Measurements from ENCODE around the gene ERC2.

The ERC2 gene

DNA sequence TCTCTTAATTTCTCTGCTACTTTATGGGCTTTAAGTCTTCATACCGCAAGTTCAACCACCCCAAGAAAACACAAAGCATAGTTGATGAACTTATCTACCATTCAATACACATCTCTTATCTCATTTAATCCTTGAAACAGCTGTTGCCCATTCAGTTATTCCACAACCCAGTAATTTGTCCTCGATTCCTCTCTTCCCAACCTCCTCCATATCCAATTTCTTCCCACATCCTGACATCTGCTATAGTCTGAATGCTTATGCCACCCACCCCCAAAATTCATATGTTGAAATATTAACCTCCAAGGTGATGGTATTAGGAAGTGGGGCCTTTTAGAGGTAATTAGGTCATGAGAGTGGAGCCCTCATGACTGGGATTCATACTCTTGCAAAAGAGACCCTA, 345.4 kb downstream of the ERC2 start:
- H3K4me3 Mint-ChIP-seq, result no peak overlapping the region
- H3K27me3 Mint-ChIP-seq, result peaks cover 4% of the 10 kb centered on the region
- no peak overlapping the region for H3K27ac Mint-ChIP-seq
- no peak for DNase-seq
- H3K36me3 Mint-ChIP-seq (ENCODE audit: low read depth), result no peaks in the 10 kb centered on the region
- no peaks in the 10 kb centered on the region for H3K4me1 Mint-ChIP-seq (ENCODE audit: low read depth)
- H3K9me3 Mint-ChIP-seq, result no peaks in the 10 kb centered on the region

DNA sequence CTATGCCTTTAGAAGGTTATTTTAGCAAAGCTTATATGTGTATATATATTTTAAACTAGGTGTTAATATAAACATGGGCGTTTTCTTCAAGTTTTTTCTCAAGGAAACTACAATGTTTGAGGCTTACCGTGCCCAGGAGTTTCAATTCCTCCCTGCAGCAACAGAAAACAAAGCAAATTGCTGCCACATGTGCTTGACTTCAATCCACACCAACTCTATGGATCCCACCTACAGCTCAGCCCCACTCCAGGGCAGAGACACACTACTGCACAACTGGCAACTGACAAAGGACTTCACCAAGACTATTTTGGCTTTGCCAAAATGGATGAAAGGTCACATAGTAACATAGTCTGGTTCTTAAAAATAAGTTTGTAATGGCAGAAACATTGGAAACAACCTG, 346.6 kb downstream of the ERC2 start:
- Mint-ChIP-seq H3K4me1 (ENCODE audit: low read depth) (no peaks in the 10 kb centered on the region), H3K36me3 (ENCODE audit: low read depth) (no peaks in the 10 kb centered on the region), H3K27me3 (peaks cover 4% of the 10 kb centered on the region), H3K27ac (no peak overlapping the region), H3K9me3 (no peaks in the 10 kb centered on the region), H3K4me3 (no peak overlapping the region)
- DNase-seq, result no peak

DNA sequence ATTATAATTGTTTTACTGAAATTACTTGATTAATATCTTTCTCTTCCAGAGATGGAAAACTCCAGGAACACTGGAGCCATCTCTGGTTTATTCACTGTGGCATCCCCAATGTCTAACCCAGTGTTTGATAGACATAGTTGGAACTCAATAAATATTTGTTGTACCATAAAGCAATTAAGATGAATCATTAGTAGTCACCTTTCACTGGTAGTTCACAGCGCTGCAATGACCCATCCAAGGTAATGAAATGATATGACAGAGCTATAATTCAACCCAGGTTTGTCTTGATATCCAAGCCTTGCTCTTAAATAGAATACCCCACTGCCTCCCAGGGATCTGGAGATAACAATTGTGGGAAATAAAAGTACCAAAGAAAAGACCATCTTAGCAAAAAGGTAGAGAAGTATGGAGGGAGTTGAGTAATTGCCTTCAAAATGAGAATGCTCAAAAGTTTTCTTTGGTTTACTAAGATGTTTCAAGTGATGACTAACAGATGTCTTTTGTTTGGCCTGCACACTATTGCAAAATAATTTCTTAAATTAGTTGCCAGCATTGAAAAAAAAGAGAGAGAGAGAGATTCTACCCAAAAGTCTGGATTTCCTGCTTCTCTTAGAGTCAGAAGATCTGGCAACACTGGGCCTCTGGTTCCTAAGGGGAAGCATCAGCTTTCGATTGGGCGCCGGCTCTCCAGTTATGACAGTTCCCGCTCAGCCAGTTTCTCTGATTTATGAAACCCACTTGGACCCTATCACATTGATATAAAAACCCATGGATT, 348.5 kb downstream of the ERC2 start:
- H3K36me3 Mint-ChIP-seq (ENCODE audit: low read depth), result no peaks in the 10 kb centered on the region
- peaks cover 4% of the 10 kb centered on the region for H3K27me3 Mint-ChIP-seq
- no peak for DNase-seq
- no peak overlapping the region for H3K4me3 Mint-ChIP-seq
- no peak overlapping the region for H3K27ac Mint-ChIP-seq
- H3K4me1 Mint-ChIP-seq (ENCODE audit: low read depth), result no peaks in the 10 kb centered on the region
- no peaks in the 10 kb centered on the region for H3K9me3 Mint-ChIP-seq

DNA sequence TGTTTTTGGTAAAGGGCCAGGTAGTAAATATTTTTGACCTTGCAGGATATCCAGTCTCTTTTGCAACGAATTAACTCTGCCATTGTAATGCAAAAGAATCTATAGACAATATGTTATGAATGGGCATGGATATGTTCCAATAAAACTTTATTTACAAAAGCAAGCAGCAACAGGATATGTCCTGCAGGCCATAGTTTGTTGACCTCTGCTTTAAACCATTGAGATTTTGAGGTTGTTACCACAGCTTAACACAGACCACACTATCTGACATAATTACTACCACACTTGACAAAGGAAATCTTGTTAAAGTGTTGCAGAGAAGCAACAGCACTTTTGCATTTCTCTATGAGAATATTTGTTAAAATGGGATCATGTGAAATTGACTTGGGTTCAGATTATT, 349.3 kb downstream of the ERC2 start:
- Mint-ChIP-seq H3K36me3 (ENCODE audit: low read depth) (no peaks in the 10 kb centered on the region), H3K27me3 (peaks cover 4% of the 10 kb centered on the region), H3K4me3 (no peak overlapping the region), H3K4me1 (ENCODE audit: low read depth) (no peaks in the 10 kb centered on the region), H3K9me3 (no peaks in the 10 kb centered on the region), H3K27ac (no peak overlapping the region)
- DNase-seq, result no peak

DNA sequence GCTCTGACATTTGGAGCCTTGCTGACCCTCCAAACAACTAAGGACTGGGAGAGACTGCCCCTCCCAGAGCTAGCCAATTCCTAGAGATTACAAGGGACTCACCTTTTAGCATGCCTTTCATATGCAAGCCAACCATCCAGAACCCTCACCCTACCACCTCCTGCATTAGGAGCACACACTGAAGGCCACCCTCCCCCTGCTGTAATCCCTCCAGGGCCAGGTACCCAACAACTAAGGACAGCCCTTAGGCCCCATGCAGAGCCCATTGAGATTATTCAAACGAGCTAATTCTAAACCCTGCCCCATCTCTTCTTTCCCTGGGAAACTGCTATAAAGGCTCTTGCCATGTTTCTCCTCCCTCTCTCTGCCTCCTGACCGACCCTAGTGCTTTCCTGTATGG, 352.6 kb downstream of the ERC2 start:
- no peak overlapping the region for H3K27ac Mint-ChIP-seq
- H3K9me3 Mint-ChIP-seq, result no peaks in the 10 kb centered on the region
- no peaks in the 10 kb centered on the region for H3K4me1 Mint-ChIP-seq (ENCODE audit: low read depth)
- DNase-seq, result no peak
- H3K27me3 Mint-ChIP-seq, result no peaks in the 10 kb centered on the region
- H3K36me3 Mint-ChIP-seq (ENCODE audit: low read depth), result no peaks in the 10 kb centered on the region
- no peak overlapping the region for H3K4me3 Mint-ChIP-seq

DNA sequence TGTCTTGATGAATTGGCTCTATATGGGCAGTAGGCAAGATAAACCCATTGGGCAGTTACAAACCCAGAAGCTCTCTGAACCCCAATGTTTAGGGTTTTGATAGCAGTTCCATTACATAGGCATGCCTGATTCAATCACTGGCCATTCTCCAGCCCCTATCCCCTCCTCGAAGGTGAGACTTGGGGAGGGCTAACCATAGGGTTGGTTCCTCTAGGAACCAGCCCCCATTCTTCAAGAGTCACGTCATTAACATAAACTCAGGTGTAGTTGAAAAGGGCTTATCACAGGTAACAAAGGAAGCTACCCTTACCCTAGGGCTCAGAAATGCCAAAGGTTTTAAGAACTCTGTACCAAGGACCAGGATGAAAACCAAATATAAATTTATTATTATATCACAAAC, 353.1 kb downstream of the ERC2 start:
- Mint-ChIP-seq H3K4me1 (ENCODE audit: low read depth) (no peaks in the 10 kb centered on the region), H3K27ac (no peak overlapping the region), H3K4me3 (no peak overlapping the region), H3K36me3 (ENCODE audit: low read depth) (no peaks in the 10 kb centered on the region), H3K9me3 (no peaks in the 10 kb centered on the region), H3K27me3 (no peaks in the 10 kb centered on the region)
- no peak for DNase-seq

DNA sequence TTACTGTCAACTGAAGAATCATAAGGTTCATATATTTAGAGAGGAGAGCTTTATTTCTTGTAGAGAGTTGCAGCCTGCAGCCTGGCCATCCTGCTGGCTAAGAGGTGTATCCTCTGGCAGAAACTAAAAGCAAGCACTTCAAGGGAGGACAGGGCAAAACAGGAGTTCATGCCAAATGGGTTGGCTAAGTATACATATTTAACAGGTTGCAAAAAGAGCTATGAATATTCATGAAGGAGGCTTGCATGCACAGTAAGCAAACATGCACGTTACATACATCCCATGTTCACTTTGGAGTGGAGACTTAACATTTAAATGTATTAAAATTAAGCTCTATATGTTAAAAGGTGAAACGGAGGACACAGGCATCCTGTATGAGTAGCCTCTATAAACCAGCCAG, 354.4 kb downstream of the ERC2 start:
- no peaks in the 10 kb centered on the region for H3K27me3 Mint-ChIP-seq

DNA sequence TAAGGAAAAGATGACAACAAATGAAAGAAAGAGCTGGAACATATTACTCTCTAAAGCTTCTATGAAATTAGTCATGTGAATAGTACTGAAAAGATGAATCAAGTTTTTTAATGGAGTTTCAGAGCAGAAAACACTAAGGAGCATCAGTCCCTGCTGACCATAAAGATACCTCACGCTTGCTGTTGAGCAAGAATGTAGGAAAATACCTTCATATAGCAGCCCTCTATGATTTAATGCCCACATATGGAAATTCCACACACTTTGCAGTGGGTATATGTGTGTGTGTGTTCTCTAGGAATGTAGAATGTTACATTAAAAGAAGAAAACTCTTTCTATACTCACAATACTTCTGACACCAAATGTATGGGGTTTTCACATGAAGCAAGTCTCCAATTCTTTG, 355.0 kb downstream of the ERC2 start:
- Mint-ChIP-seq H3K27ac (no peak overlapping the region), H3K4me3 (no peak overlapping the region), H3K9me3 (no peaks in the 10 kb centered on the region), H3K4me1 (ENCODE audit: low read depth) (no peaks in the 10 kb centered on the region), H3K36me3 (ENCODE audit: low read depth) (no peaks in the 10 kb centered on the region), H3K27me3 (no peaks in the 10 kb centered on the region)
- DNase-seq, result no peak

More for the DNA sequence above, 354.4 kb downstream of the ERC2 start:
- Mint-ChIP-seq H3K4me1 (ENCODE audit: low read depth) (no peaks in the 10 kb centered on the region), H3K27ac (no peak overlapping the region), H3K9me3 (no peaks in the 10 kb centered on the region), H3K4me3 (no peak overlapping the region), H3K36me3 (ENCODE audit: low read depth) (no peaks in the 10 kb centered on the region)
- DNase-seq, result no peak

DNA sequence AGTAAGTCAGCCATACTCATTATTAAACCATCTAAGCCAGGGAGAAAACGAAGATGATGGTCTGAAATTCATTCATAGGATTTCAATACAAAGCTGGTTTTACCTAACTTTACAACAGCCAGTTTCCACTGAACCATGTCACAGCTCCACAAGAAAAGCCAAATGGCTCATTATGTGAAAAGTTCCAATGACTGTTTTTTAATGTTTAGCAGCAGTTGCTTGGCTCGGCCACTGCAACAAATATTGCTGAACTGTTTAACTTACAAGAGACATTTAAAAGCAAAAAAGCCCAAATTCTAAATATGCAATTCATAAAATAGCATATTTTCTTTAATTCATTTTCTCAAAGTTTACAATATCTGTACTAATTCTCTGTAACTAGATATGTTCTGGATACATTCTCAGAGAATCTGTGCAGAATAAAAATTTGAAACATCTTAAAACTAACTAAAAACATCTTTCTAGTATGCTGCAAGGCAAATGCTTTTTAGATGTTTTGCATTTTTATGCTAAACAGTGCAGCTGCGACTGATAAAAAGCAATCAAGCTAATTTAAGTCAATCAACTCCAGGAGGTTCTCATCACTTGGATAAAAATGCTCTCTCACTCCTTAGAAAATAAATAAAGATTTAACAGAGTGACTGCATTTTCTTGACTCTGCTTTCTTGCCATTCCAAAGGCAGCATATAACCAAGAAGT, 356.5 kb downstream of the ERC2 start:
- Mint-ChIP-seq H3K27me3 (no peaks in the 10 kb centered on the region), H3K27ac (no peak overlapping the region), H3K4me1 (ENCODE audit: low read depth) (no peaks in the 10 kb centered on the region), H3K36me3 (ENCODE audit: low read depth) (no peaks in the 10 kb centered on the region), H3K9me3 (no peaks in the 10 kb centered on the region), H3K4me3 (no peak overlapping the region)
- DNase-seq, result no peak

DNA sequence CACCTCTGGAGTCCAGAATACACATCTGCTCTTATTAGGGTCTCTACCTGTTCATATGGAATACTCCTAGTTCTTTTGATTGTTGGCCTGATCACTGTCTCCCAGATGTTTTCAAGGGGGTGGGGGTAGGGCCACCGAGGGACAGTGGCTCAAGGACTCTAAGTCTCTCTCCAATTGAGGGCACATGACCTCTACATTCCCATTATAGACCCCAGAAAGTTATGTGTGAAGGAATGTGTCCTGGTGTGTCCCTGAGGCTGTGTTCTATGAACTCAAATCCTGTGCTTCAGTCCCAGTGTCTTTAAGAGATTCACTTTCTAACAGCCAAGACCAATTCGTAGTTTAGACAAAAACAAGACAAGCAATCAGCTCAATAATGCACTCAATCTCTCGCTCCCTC, 357.4 kb downstream of the ERC2 start:
- Mint-ChIP-seq H3K36me3 (ENCODE audit: low read depth) (no peaks in the 10 kb centered on the region), H3K27ac (no peak overlapping the region), H3K4me3 (no peak overlapping the region), H3K27me3 (no peaks in the 10 kb centered on the region), H3K9me3 (no peaks in the 10 kb centered on the region), H3K4me1 (ENCODE audit: low read depth) (no peaks in the 10 kb centered on the region)
- DNase-seq, result no peak

DNA sequence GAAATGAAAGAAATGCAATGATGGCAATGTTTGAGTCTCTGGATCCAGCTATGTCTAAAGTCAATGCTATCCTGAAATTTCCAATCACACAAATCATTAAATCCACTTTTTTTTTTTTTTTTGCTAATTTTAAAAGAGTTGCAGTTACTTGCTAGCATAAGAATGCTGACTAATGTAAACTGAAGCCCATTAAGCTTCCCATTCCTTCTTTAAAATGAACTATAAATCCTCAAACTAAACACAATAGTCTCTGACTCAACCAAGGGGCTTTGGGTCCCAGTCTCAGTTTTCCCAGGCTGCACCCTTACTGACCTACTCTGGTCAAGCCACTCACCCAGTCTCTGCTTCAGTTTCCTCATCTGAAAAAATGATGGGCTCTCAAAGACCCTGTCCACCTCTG, 361.1 kb downstream of the ERC2 start:
- H3K4me3 Mint-ChIP-seq, result no peak overlapping the region
- no peaks in the 10 kb centered on the region for H3K9me3 Mint-ChIP-seq
- H3K36me3 Mint-ChIP-seq (ENCODE audit: low read depth), result no peaks in the 10 kb centered on the region
- DNase-seq, result no peak
- H3K27ac Mint-ChIP-seq, result no peak overlapping the region
- H3K27me3 Mint-ChIP-seq, result peaks cover 4% of the 10 kb centered on the region
- no peaks in the 10 kb centered on the region for H3K4me1 Mint-ChIP-seq (ENCODE audit: low read depth)

DNA sequence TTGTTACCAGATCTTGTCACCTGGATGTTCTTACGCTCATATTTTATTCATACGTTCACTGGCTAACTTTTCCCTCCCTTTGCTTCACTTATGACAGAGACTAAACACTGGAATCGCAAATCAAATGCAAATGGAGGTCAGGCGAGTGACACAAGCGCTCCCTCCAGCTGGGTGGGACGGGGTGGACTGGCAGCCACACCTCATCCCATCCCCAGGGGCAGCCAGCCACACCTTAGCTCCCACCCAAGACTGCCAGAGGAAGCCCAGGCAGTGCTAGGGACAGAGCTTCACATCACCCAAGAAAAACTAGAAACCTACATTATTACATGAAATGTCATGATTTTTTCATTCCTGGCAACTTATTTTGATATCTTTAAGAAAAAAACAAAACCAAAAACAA, 366.2 kb downstream of the ERC2 start:
- H3K4me1 Mint-ChIP-seq (ENCODE audit: low read depth), result no peaks in the 10 kb centered on the region
- no peak for DNase-seq
- no peaks in the 10 kb centered on the region for H3K9me3 Mint-ChIP-seq
- no peak overlapping the region for H3K4me3 Mint-ChIP-seq
- H3K27me3 Mint-ChIP-seq, result peaks cover 6% of the 10 kb centered on the region
- H3K27ac Mint-ChIP-seq, result no peak overlapping the region
- no peaks in the 10 kb centered on the region for H3K36me3 Mint-ChIP-seq (ENCODE audit: low read depth)

DNA sequence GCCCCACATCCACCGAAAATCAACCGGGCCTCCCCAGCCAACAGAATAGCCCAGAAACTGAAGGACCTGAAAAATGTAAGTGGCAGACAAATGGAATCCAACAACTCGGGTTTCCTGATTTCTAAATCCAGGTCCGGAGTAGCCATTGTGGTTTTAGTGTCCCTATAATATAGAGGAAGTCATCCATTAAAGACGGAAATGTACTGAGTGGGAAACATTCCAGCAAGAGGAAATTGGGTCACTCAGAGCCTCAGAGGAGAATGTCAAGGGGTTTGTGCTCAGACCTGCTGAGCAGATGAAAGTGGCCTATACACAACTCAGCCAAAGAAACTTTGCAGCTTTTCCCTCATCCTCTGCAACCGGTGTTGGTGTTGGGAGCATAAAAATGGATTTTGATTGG, 366.7 kb downstream of the ERC2 start:
- H3K4me1 Mint-ChIP-seq (ENCODE audit: low read depth), result no peaks in the 10 kb centered on the region
- no peaks in the 10 kb centered on the region for H3K36me3 Mint-ChIP-seq (ENCODE audit: low read depth)
- H3K9me3 Mint-ChIP-seq, result no peaks in the 10 kb centered on the region

DNA sequence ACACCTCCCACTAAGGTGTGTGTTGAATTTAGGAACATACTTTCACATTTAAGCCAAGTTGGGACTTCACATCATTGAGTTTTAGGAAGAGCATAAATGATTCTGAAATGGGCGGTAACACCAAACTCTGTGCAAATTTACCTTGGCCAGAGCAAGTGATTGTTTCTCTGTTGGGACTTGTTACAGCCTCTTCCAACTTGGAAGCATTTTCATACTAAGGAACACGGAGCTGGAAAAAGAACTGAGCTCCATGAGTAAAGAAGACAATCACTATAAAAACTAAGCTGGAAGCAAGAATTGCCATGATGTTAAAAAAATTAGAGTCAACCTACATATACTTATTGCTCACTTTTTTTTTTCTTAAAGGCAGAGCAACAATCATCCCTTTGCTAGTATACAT, 371.3 kb downstream of the ERC2 start:
- H3K4me1 Mint-ChIP-seq (ENCODE audit: low read depth), result no peaks in the 10 kb centered on the region
- H3K27me3 Mint-ChIP-seq, result peaks cover 3% of the 10 kb centered on the region
- no peaks in the 10 kb centered on the region for H3K36me3 Mint-ChIP-seq (ENCODE audit: low read depth)
- DNase-seq, result no peak
- H3K27ac Mint-ChIP-seq, result no peak overlapping the region
- H3K4me3 Mint-ChIP-seq, result no peak overlapping the region
- H3K9me3 Mint-ChIP-seq, result no peaks in the 10 kb centered on the region

More for the DNA sequence above, 366.7 kb downstream of the ERC2 start:
- no peak for DNase-seq
- Mint-ChIP-seq H3K27ac (no peak overlapping the region), H3K4me3 (no peak overlapping the region), H3K27me3 (peaks cover 6% of the 10 kb centered on the region)

DNA sequence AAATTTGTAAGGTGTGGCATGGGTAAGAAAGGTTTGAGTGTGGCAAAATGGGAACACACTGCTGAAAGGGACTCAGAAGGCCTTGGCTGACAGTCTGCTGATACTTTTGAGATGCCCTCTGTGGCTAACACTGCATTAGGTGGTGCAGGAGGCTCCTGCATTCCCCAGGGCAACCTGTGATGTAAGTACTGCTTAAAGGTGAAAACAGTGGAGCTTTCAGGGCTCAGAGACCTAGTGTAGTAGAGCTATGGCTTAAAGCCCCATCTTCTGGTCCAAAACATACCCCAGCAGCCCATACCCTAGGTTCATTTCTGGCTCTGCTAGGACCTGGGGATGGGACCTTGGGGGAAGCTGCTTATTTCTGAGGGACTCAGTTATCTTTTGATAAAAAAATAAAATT, 374.1 kb downstream of the ERC2 start:
- no peak for DNase-seq
- no peak overlapping the region for H3K27ac Mint-ChIP-seq
- no peaks in the 10 kb centered on the region for H3K36me3 Mint-ChIP-seq (ENCODE audit: low read depth)
- H3K4me1 Mint-ChIP-seq (ENCODE audit: low read depth), result no peaks in the 10 kb centered on the region
- H3K9me3 Mint-ChIP-seq, result no peaks in the 10 kb centered on the region
- H3K4me3 Mint-ChIP-seq, result no peak overlapping the region
- H3K27me3 Mint-ChIP-seq, result no peaks in the 10 kb centered on the region

Measured in activated T-cell treated with anti-CD3 and anti-CD28 coated beads, Interleukin-2, amount 50 U/mL, for 24 hours (primary cell).